ENCODE measurements around the gene PHEX.
"Not testable (repeated sequence)": the region's sequence is repeated elsewhere in the genome, so short reads cannot be mapped to it uniquely, and the experiment has no call there.

DNA sequence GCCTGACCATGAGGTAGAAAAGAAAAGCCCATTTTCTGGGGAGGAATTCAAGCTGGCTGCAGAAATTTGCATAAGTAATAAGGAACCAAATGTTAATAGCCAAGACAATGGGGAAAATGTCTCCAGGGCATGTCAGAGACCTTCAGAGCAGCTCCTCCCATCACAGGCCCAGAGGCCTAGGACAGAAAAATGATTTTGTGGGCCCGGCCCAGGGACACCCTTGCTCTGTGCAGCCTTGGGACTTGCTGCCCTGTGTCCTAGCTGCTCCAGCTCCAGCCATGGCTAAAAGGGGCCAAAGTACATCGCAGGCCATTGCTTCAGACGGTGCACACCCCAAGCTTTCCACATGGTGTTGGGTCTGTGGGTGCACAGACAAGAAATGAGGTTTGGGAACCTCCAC lies 257.1 kb downstream of the PHEX start:
- TF ChIP-seq POLR2A (IDR thresholded peaks at IDR 0.05), result not testable (repeated sequence)
- TF ChIP-seq, protein P1, sequence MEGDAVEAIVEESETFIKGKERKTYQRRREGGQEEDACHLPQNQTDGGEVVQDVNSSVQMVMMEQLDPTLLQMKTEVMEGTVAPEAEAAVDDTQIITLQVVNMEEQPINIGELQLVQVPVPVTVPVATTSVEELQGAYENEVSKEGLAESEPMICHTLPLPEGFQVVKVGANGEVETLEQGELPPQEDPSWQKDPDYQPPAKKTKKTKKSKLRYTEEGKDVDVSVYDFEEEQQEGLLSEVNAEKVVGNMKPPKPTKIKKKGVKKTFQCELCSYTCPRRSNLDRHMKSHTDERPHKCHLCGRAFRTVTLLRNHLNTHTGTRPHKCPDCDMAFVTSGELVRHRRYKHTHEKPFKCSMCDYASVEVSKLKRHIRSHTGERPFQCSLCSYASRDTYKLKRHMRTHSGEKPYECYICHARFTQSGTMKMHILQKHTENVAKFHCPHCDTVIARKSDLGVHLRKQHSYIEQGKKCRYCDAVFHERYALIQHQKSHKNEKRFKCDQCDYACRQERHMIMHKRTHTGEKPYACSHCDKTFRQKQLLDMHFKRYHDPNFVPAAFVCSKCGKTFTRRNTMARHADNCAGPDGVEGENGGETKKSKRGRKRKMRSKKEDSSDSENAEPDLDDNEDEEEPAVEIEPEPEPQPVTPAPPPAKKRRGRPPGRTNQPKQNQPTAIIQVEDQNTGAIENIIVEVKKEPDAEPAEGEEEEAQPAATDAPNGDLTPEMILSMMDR (IDR thresholded peaks at IDR 0.05), result not testable (repeated sequence)
